Sigmoid colon (tissue), 4 donors: ENCODE data around the gene ADAMTS17.

Experiments
- EP300 ChIP-seq, 4 donors: sonication (generic); formaldehyde crosslinking; IDR thresholded peaks; one replicate each; pipeline ENCODE4 v1.6.1; 2017; ENCODE audit warnings: antibody characterized with exemption in 4 of 4
- POLR2A ChIP-seq, 2 donors: fragments of 450-650 bp; IDR thresholded peaks; one replicate each; pipeline ENCODE4 v1.6.1; 2016; ENCODE audit warnings: antibody characterized with exemption in 2 of 2, mild to moderate bottlenecking in 2 of 2, moderate library complexity in 2 of 2
- TF ChIP-seq, protein P1 (sequence below), 4 experiments: fragments of 450-650 bp in 3 of 4; fragments of 200-600 bp in 1 of 4; IDR thresholded peaks; one replicate each; pipeline ENCODE4 v1.5.1; 2016 to 2019; ENCODE audit warnings: antibody characterized with exemption in 4 of 4, mild to moderate bottlenecking in 3 of 4, moderate library complexity in 2 of 4

DNA sequence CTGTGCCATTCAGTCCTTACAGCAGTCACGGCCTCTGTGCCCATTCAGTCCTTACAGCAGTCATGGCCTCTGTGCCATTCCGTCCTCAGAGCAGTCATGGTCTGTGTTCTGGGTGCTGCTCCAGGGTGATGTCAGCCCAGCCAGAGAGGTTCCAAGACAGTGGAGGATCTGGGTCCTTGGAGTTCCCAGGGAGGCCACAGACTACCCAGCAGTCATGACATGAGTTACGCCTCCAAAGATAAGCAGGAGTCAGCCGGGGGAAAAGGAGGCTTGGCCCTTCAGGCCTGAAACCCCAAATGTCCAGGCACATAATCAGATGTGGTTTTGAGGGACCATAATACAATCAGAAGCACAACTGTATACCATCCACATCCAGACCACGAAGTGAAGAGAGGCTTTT lies 115.7 kb downstream of the ADAMTS17 start:
- TF ChIP-seq, protein P1, sequence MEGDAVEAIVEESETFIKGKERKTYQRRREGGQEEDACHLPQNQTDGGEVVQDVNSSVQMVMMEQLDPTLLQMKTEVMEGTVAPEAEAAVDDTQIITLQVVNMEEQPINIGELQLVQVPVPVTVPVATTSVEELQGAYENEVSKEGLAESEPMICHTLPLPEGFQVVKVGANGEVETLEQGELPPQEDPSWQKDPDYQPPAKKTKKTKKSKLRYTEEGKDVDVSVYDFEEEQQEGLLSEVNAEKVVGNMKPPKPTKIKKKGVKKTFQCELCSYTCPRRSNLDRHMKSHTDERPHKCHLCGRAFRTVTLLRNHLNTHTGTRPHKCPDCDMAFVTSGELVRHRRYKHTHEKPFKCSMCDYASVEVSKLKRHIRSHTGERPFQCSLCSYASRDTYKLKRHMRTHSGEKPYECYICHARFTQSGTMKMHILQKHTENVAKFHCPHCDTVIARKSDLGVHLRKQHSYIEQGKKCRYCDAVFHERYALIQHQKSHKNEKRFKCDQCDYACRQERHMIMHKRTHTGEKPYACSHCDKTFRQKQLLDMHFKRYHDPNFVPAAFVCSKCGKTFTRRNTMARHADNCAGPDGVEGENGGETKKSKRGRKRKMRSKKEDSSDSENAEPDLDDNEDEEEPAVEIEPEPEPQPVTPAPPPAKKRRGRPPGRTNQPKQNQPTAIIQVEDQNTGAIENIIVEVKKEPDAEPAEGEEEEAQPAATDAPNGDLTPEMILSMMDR (IDR thresholded peaks at IDR 0.05), result no peak
- TF ChIP-seq POLR2A (IDR thresholded peaks at IDR 0.05) (no peak), EP300 (IDR thresholded peaks at IDR 0.05) (no peak)
